NCI-H526 (cell line): Measurements from ENCODE around the gene PCYT1B.
A peak's percentile ranks its signal among the peaks of the same experiment; 100 is the strongest.

Experiments used
- DNase-seq, 2 experiments: peaks; one replicate each; lab custom pipeline; 2025; lab: John Stamatoyannopoulos, UW

Gene PCYT1B

DNA sequence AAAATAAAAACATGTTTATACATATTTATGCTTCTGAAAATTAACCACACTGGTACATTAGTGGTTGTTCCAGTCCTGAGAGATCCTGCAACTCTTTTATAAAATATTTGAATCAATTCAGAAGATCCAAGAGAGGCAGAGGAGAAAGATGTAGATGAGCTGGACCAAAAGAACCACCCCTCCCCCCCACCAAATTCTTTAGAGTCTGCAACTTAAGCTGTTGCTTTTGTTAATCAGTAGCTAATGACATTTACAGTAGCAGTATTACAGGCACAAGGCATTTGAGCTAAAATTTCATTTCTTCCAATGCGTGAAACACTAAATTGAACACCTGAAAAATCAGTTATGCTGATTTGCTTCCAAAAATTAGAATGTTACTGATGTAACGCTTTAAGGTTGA lies 120.5 kb downstream of the PCYT1B start:
- DNase-seq, result no peak

DNA sequence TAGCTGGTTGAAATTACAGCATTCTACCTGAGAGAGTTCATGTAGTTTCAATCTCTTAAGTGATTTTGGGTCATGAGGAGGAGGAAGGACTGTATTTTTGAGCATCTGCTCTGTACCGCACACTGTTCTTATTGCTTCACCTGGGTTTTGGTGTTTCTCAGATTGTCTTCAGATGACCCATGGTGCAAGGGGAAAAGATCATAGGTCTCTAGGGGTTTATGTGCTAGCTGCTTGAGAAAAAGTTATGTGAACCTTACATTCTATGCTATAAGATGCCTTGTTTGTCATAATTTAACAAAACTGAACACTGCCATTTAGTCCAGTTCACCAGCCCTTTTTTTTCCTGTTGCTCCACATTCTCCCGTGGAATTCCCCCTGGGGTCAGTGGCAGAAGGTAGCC lies 121.7 kb downstream of the PCYT1B start:
- no peak for DNase-seq

DNA sequence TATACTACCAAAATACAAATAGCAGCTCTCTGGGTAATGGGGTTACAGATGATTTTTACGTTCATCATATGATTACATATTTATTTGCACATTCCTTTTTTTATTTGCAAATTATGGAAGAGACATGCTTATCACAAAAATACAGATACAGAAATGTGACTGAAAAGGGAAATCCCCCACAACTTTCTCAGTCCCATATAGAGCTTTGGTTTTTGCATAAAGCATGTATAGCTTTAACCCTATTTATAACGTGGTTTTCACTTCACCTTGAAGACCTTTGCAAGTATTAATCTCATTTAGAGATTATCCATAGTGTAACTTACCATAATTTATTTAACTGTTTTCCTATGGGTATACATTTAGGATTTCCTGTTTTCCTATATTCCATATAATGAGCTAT lies 126.7 kb downstream of the PCYT1B start:
- no peak for DNase-seq

DNA sequence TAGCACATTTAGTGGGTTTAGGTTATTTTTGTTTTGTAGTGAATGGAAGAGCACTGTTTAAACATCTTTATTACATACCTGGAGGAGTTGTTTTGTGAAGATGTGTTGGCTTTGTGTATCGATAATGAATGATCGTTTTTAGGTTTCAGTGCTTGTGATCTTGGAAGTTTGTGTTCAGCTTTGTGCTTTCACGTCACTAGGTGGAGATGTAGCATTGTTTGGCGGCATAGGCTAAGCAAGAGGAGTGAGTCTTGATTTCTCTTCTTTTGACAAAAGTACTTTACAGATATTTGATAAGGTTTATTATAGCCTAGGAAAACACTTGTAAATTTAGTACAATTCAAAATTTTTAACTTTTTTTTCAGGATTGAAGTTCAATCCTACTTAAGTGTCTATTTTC lies 131.7 kb downstream of the PCYT1B start:
- peak in 1 of 2 experiments; percentile 18 for DNase-seq

DNA sequence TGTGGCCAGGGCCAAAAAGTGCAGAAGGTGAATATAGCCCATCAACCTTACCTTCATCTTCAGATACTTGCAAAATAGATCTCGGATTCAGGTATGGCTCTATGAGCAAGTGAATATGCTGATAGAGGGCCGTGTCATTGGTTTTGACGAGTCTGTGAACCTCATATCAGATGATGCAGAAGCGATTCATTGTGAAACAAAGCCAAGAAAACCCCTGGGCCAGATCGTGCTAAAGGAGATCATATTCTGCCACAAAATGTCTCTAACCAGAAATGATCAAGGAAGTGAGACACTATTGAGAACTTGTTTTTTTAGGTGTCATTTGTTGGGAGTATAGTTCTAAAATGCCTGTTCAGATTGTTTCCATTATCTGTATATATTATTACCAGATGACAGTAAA lies 133.7 kb downstream of the PCYT1B start:
- DNase-seq, result no peak

DNA sequence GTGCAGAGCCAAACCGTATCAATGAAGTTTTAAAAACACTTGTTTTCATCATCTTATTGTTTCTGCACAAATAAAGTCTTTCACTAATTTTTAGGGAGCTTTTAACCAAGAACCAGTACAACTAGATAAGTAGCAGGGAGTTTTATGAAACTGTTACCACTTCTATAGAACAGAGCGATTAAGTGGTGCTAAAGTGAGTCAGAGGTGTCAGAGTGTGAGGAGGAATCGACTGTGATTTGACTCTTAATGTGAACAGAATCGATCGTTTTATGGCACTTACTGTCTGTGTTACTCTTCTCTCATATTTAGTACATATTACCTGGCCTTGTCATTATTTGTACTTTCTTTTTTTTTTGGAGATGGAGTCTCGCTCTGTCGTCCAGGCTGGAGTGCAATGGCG lies 138.8 kb downstream of the PCYT1B start:
- no peak for DNase-seq
